GM19467 (cell line): Measurements from ENCODE around the gene PROX2.

Experiments used
- ATAC-seq: cut with Tn5 transposase; IDR thresholded peaks from one replicate; pipeline ENCODE4 v1.9.1; 2021; ENCODE audit warnings: mild to moderate bottlenecking, moderate library complexity; ENCODE audit not compliant: unreplicated experiment

The PROX2 gene

GRCh38 chr14:74882103-74882920 lies 6.4 kb upstream of the PROX2 start:
- peak; percentile 26 for ATAC-seq

DNA sequence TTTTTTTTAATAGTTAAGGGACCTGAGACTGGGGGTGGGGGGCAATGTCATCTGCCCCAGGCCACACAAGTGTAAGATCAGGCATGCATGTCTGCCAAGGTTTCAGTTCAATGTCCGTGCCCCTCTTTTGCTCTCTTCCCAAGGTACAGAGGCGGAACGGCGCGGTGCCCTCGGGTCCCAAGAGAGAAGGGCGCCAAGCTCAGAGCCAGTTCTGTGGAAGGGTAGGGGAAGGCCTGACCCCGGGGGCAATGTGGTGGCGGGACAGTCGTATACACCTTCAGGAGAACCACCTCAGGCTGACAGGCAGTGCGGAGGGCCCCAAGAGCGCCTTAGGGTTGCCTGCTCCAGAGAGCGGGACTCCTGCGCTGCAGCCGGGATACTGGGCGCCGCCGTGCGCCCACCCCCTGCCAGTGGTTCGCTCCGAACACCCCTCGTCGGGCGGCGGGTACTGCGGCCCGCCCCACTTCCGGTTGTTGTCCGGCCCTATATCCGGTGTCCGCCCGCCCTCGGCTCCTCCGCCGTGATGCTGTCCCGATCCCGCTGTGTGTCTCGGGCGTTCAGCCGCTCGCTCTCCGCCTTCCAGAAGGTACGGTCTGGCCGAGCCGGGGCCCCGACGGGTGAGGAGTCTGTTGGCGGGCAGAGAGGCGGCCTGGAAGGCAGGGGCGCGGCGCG lies 5.6 kb upstream of the PROX2 start, which contains the start of gene DLST:
Gene DLST, plus strand, starts transcription at position 486 of the 672 bp plus-strand sequence. Its CDS starts 38 bp downstream, at position 524.
- peak; percentile 93 for ATAC-seq

GRCh38 chr14:74879427-74880182 lies 3.7 kb upstream of the PROX2 start:
- no peak for ATAC-seq

- no peak for ATAC-seq
These were observed 741 bp downstream of the PROX2 start for GRCh38 chr14:74875204-74875603.

DNA sequence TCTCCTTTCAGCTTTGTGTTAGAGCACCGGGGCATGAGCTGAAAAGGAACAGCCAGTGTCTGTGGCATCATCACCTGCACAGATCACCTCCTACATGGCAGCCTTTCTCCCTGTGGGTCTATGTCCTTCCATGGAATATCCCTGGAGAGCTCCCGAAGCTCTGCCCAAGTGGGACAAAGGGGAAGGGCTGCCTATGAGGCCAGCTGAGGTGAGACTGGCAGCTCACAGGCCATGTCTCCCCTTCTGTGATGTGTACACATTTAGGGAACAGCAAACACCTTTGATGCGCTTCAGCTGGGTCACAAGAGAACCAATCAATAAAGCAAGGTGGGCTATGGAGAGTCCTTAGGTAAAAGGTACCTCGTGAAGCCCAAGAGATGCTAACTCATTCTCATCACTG lies 4.1 kb downstream of the PROX2 start:
- ATAC-seq, result no peak

- ATAC-seq, result no peak
These were observed 7.2 kb downstream of the PROX2 start for GRCh38 chr14:74868739-74869138.

GRCh38 chr14:74867673-74868072 lies 8.3 kb downstream of the PROX2 start:
- no peak for ATAC-seq

DNA sequence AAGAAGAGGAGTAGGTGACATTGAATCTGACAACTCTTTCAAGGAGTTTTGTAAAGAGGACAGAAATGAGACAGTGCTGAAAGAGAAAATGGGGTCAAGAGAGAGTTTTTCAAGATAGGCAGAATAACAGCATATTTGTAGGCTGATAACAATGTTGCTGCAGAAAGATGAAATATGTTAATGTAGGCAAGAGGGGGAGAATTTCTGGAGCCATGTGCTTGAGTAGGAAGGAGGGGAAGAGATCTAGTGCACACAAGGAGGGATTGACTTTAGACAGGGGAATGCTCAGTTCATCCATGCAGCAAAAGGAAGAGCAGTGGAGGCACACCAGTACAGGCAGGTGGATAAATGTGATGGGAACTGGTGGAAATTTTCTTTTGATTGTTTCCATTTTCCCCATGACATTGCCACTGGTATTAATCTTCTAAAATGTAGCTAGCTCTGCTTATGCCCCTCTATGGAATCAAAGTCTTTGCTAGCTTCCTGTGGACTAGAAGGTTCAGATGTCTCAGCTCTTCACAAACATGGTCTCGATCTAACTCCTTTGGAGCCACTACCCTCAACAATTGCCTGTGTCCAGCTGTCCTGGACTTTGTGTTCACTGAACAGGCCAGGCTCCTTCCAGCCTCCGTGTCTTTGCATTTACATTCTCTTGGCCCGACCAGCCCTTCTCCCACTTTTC lies 9.1 kb downstream of the PROX2 start:
- ATAC-seq, result no peak

- no peak for ATAC-seq
These were observed 10.8 kb downstream of the PROX2 start for GRCh38 chr14:74865156-74865555.

DNA sequence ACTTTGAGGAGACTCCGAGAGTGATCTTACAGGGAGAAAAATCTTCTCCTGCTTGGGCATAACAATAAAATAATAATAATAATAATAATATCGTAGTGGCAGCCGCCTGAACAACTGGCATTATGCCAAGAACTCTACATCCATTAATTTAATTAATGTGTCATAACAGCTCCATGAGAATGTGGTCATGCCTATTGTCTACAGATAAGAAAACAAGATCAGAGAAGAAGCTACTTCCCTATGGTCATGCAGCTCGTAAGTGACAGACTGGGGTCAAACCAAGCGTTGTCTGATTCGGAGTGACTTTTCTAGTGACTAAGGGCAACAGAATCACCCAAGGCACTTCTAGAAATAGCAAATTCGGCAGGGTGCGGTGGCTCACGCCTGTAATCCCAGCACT lies 11.7 kb downstream of the PROX2 start:
- ATAC-seq, result no peak

DNA sequence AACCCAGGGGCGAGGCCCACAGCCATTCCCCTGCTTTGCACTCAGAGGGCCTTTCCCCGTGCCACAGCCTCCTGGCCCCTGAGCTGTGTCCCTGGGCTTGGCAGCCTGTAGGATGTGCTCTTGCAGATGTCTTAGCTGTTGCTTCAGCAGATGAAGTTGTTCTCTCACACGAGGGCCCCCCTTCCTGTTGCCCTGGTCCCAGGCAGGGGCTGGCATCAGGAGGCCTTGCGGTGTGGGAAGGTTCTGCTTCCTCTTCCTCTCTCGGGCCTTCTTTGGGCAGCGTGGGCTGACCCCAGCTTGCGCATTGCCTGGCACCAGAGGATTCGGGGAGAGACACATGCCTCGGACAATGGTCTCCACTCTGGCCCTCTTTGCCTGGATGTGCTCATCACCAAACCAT lies 12.7 kb downstream of the PROX2 start:
- no peak for ATAC-seq

DNA sequence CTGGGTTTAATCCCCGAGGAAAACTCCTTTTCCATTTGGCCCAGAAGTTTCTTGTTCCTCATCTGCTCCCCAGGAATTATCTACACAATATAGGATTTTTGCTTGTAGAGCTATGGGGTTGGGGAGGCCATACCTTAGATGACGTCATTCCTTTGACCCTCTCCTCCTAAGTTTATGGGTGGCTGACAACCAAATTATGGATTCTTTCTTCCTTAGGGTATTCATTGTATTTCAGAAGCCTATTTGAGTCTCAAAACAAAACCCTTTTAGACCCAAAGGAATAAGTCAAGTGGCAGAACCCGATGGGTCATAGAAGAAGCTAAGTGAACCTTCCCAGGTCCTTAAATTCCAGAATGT lies 14.2 kb downstream of the PROX2 start:
- ATAC-seq, result no peak

GRCh38 chr14:74860899-74861733 lies 14.8 kb downstream of the PROX2 start:
- ATAC-seq, result no peak

- ATAC-seq, result no peak
These were observed 16.0 kb downstream of the PROX2 start for GRCh38 chr14:74859757-74860552.

DNA sequence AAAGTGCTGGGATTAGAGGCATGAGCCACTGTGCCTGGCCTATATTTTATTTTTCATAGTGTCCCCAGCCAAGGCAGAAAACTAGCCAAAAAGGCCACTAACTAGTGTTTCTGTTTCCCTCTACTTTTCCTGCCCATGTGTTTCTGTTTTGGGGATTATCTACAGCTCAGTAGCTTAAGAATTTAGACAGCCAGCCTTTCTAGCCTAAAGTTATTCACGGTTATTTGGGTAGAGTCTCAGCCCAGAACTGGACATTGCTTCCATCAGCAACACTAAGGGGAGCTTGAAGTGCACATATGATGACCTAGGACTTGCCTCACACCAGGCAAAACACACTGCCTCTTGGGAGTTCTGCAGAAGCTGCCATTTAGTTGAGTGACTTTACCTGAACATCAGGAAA lies 17.9 kb downstream of the PROX2 start:
- ATAC-seq, result no peak

- no peak for ATAC-seq
These were observed 19.6 kb downstream of the PROX2 start for GRCh38 chr14:74856366-74856765.

- ATAC-seq, result no peak
These were observed 20.0 kb downstream of the PROX2 start for GRCh38 chr14:74855945-74856344.

GRCh38 chr14:74855021-74855420 lies 20.9 kb downstream of the PROX2 start:
- no peak for ATAC-seq

DNA sequence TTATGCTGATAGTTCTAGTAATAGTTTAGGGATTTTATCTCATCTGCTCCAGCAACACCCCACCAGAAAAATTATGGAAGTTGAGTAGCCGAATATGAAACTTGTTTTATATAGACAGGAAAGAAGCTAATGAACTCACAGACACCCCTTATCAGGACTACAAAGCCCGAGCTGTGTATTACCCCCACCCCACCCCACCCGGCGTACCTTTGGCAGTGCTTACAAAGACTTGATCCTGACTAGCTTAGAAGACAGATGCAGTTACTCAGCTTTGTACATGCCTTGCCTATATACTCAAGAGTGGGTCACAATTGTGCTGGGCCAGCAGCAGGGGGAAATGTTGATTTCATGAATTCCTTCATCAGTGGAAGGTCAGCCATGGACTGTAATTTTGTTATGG lies 22.4 kb downstream of the PROX2 start:
- ATAC-seq, result no peak
